ENCODE results near the gene ZNF516.

The ZNF516 gene

GRCh38 chr18:76404345-76404831, 90.7 kb downstream of the ZNF516 start:
- Histone ChIP-seq H3K4me3 (ENCODE audit: low read length) (no peak overlapping the region), H3K27ac (ENCODE audit: low read length) (no peak overlapping the region), H3K9me3 (ENCODE audit: insufficient read depth, low read depth, low read length) (no peaks in the 10 kb centered on the region), H3K4me1 (ENCODE audit: insufficient read depth, low read length) (no peaks in the 10 kb centered on the region), H3K27me3 (ENCODE audit: insufficient read depth, low read length) (no peaks in the 10 kb centered on the region), H3K36me3 (ENCODE audit: insufficient read depth, low read depth, low read length) (no peaks in the 10 kb centered on the region), H3K9ac (ENCODE audit: low read depth, low read length) (no peak overlapping the region)

GRCh38 chr18:76402026-76402990, 92.7 kb downstream of the ZNF516 start:
- Histone ChIP-seq H3K36me3 (ENCODE audit: insufficient read depth, low read depth, low read length) (no peaks in the 10 kb centered on the region), H3K27ac (ENCODE audit: low read length) (no peak overlapping the region), H3K27me3 (ENCODE audit: insufficient read depth, low read length) (no peaks in the 10 kb centered on the region), H3K9me3 (ENCODE audit: insufficient read depth, low read depth, low read length) (no peaks in the 10 kb centered on the region), H3K4me3 (ENCODE audit: low read length) (no peak overlapping the region), H3K4me1 (ENCODE audit: insufficient read depth, low read length) (no peaks in the 10 kb centered on the region), H3K9ac (ENCODE audit: low read depth, low read length) (no peak overlapping the region)

GRCh38 chr18:76401498-76401897, 93.5 kb downstream of the ZNF516 start:
- no peak overlapping the region for H3K4me3 ChIP-seq (ENCODE audit: low read length)
- no peaks in the 10 kb centered on the region for H3K4me1 ChIP-seq (ENCODE audit: insufficient read depth, low read length)
- no peaks in the 10 kb centered on the region for H3K27me3 ChIP-seq (ENCODE audit: insufficient read depth, low read length)
- no peak overlapping the region for H3K9ac ChIP-seq (ENCODE audit: low read depth, low read length)
- H3K27ac ChIP-seq (ENCODE audit: low read length): no peak overlapping the region
- H3K36me3 ChIP-seq (ENCODE audit: insufficient read depth, low read depth, low read length): no peaks in the 10 kb centered on the region
- no peaks in the 10 kb centered on the region for H3K9me3 ChIP-seq (ENCODE audit: insufficient read depth, low read depth, low read length)

- Histone ChIP-seq H3K9ac (ENCODE audit: low read depth, low read length) (no peak overlapping the region), H3K4me1 (ENCODE audit: insufficient read depth, low read length) (no peaks in the 10 kb centered on the region), H3K27ac (ENCODE audit: low read length) (no peak overlapping the region), H3K4me3 (ENCODE audit: low read length) (no peak overlapping the region), H3K27me3 (ENCODE audit: insufficient read depth, low read length) (no peaks in the 10 kb centered on the region), H3K9me3 (ENCODE audit: insufficient read depth, low read depth, low read length) (no peaks in the 10 kb centered on the region), H3K36me3 (ENCODE audit: insufficient read depth, low read depth, low read length) (no peaks in the 10 kb centered on the region)
Measured at GRCh38 chr18:76399613-76400391, 95.2 kb downstream of the ZNF516 start.

- H3K36me3 ChIP-seq (ENCODE audit: insufficient read depth, low read depth, low read length): no peaks in the 10 kb centered on the region
- H3K9ac ChIP-seq (ENCODE audit: low read depth, low read length): no peak overlapping the region
- H3K27ac ChIP-seq (ENCODE audit: low read length): no peak overlapping the region
- no peaks in the 10 kb centered on the region for H3K27me3 ChIP-seq (ENCODE audit: insufficient read depth, low read length)
- H3K9me3 ChIP-seq (ENCODE audit: insufficient read depth, low read depth, low read length): no peaks in the 10 kb centered on the region
- no peaks in the 10 kb centered on the region for H3K4me1 ChIP-seq (ENCODE audit: insufficient read depth, low read length)
- H3K4me3 ChIP-seq (ENCODE audit: low read length): no peak overlapping the region
Measured at GRCh38 chr18:76398896-76399612, 96.0 kb downstream of the ZNF516 start.

- Histone ChIP-seq H3K9me3 (ENCODE audit: insufficient read depth, low read depth, low read length) (no peaks in the 10 kb centered on the region), H3K4me3 (ENCODE audit: low read length) (no peak overlapping the region), H3K4me1 (ENCODE audit: insufficient read depth, low read length) (no peaks in the 10 kb centered on the region), H3K27me3 (ENCODE audit: insufficient read depth, low read length) (no peaks in the 10 kb centered on the region), H3K9ac (ENCODE audit: low read depth, low read length) (no peak overlapping the region), H3K36me3 (ENCODE audit: insufficient read depth, low read depth, low read length) (no peaks in the 10 kb centered on the region), H3K27ac (ENCODE audit: low read length) (no peak overlapping the region)
Measured at GRCh38 chr18:76398295-76398694, 96.7 kb downstream of the ZNF516 start.

GRCh38 chr18:76397631-76398030, 97.4 kb downstream of the ZNF516 start:
- no peak overlapping the region for H3K4me3 ChIP-seq (ENCODE audit: low read length)
- H3K36me3 ChIP-seq (ENCODE audit: insufficient read depth, low read depth, low read length): no peaks in the 10 kb centered on the region
- H3K27me3 ChIP-seq (ENCODE audit: insufficient read depth, low read length): no peaks in the 10 kb centered on the region
- no peaks in the 10 kb centered on the region for H3K4me1 ChIP-seq (ENCODE audit: insufficient read depth, low read length)
- H3K9me3 ChIP-seq (ENCODE audit: insufficient read depth, low read depth, low read length): no peaks in the 10 kb centered on the region
- no peak overlapping the region for H3K27ac ChIP-seq (ENCODE audit: low read length)
- no peak overlapping the region for H3K9ac ChIP-seq (ENCODE audit: low read depth, low read length)

- no peaks in the 10 kb centered on the region for H3K9me3 ChIP-seq (ENCODE audit: insufficient read depth, low read depth, low read length)
- H3K4me1 ChIP-seq (ENCODE audit: insufficient read depth, low read length): no peaks in the 10 kb centered on the region
- no peaks in the 10 kb centered on the region for H3K36me3 ChIP-seq (ENCODE audit: insufficient read depth, low read depth, low read length)
- H3K27ac ChIP-seq (ENCODE audit: low read length): no peak overlapping the region
- no peak overlapping the region for H3K4me3 ChIP-seq (ENCODE audit: low read length)
- no peak overlapping the region for H3K9ac ChIP-seq (ENCODE audit: low read depth, low read length)
- H3K27me3 ChIP-seq (ENCODE audit: insufficient read depth, low read length): no peaks in the 10 kb centered on the region
Measured at GRCh38 chr18:76396792-76397191, 98.2 kb downstream of the ZNF516 start.

GRCh38 chr18:76395609-76396008, 99.4 kb downstream of the ZNF516 start:
- Histone ChIP-seq H3K27me3 (ENCODE audit: insufficient read depth, low read length) (no peaks in the 10 kb centered on the region), H3K4me3 (ENCODE audit: low read length) (no peak overlapping the region), H3K9ac (ENCODE audit: low read depth, low read length) (no peak overlapping the region), H3K27ac (ENCODE audit: low read length) (no peak overlapping the region), H3K9me3 (ENCODE audit: insufficient read depth, low read depth, low read length) (no peaks in the 10 kb centered on the region), H3K4me1 (ENCODE audit: insufficient read depth, low read length) (no peaks in the 10 kb centered on the region), H3K36me3 (ENCODE audit: insufficient read depth, low read depth, low read length) (no peaks in the 10 kb centered on the region)

- Histone ChIP-seq H3K4me3 (ENCODE audit: low read length) (no peak overlapping the region), H3K27me3 (ENCODE audit: insufficient read depth, low read length) (no peaks in the 10 kb centered on the region), H3K27ac (ENCODE audit: low read length) (no peak overlapping the region), H3K4me1 (ENCODE audit: insufficient read depth, low read length) (no peaks in the 10 kb centered on the region), H3K9me3 (ENCODE audit: insufficient read depth, low read depth, low read length) (no peaks in the 10 kb centered on the region), H3K9ac (ENCODE audit: low read depth, low read length) (no peak overlapping the region), H3K36me3 (ENCODE audit: insufficient read depth, low read depth, low read length) (no peaks in the 10 kb centered on the region)
Measured at GRCh38 chr18:76394780-76395476, 100.1 kb downstream of the ZNF516 start.

GRCh38 chr18:76392349-76392748, 102.7 kb downstream of the ZNF516 start:
- no peak overlapping the region for H3K4me3 ChIP-seq (ENCODE audit: low read length)
- no peaks in the 10 kb centered on the region for H3K36me3 ChIP-seq (ENCODE audit: insufficient read depth, low read depth, low read length)
- H3K27ac ChIP-seq (ENCODE audit: low read length): no peak overlapping the region
- H3K9me3 ChIP-seq (ENCODE audit: insufficient read depth, low read depth, low read length): no peaks in the 10 kb centered on the region
- H3K9ac ChIP-seq (ENCODE audit: low read depth, low read length): no peak overlapping the region
- H3K4me1 ChIP-seq (ENCODE audit: insufficient read depth, low read length): no peaks in the 10 kb centered on the region
- no peaks in the 10 kb centered on the region for H3K27me3 ChIP-seq (ENCODE audit: insufficient read depth, low read length)
